ENCODE measurements around the gene MYH9.

MYH9 gene

DNA sequence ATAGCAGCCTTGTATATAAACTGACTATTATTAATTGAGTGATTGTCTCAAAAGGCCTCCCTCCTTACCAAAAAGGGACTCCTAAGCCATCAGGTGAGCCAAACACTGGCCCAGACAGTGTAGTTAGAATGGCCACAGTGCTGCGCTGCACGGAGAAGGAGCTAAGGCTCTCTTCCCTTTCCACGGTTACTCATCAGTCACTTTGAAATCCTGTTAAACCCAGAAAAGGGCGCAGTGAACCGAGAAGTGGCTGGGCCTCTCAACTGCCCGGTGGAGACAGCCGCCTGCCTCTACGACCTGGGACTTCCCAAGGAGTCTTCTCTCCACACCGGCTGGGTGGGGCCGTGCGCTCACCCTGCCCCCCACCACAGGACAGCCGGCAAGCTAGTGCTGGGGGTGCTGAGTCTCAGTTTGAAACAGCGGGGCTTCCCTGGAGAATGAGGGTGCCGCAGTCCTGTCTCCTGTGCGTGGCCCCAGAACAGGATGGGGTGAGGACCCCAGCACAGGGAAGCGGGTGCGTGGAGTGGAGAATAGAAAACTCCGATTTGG lies 1.3 kb downstream of the MYH9 start:
- H3K4me1 Mint-ChIP-seq (ENCODE audit: low read depth in 2 of 2), result peaks cover 44 to 45% of the 10 kb centered on the region in 2 donors
- no peaks in the 10 kb centered on the region for H3K27me3 Mint-ChIP-seq
- peak in 1 of 3 experiments; percentile 39 for DNase-seq
- ATAC-seq (replicated peaks), result no peak
- peak overlapping the region; percentile 95 to 96 for H3K4me3 Mint-ChIP-seq
- peaks cover 59% of the 10 kb centered on the region for H3K36me3 Mint-ChIP-seq (ENCODE audit: insufficient read depth)
- peak overlapping the region; percentile 97 for H3K27ac Mint-ChIP-seq
- no peaks in the 10 kb centered on the region for H3K9me3 Mint-ChIP-seq

DNA sequence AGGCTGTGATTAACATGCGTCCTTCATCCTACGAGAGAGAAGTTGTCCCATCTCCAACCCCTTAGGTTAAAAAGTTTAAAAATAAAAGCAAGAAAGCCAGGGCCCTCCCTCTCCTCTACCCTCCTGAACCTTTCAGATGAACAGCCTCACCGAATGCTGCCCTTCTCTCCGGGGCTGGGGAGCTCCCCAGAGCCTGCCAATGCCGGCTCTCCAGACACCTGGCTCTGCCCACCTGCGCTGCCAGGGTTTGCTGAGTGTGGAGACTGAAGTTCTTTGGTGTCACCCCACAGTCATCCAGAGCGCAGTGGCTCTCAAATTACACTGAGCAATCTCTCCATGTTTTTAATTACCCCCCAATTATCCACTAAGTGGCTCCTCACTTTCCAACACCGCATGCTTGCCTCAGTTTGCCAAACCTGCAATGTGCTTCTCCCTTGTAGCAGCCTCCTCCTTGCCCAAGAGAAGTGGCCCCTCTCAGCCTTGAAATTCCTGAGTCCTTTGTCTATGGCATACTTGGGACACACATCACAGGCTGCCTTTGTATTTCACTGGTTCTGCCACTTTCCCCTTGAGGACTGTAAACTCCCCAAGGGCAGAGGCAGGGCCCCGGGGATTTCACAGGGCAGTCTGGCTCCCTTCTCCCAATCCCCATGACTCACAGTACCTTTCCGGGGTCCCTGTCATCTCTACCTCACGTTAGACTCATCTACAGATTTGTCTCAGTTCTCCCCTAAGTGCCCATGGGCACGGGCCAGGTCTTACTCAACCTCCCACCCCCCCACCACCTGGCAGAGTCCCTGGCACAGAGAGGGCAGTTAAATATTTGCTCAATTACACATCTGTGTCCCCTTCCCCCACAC lies 2.0 kb downstream of the MYH9 start:
- peaks cover 47% of the 10 kb centered on the region in 2 donors for H3K4me1 Mint-ChIP-seq (ENCODE audit: low read depth in 2 of 2)

DNA sequence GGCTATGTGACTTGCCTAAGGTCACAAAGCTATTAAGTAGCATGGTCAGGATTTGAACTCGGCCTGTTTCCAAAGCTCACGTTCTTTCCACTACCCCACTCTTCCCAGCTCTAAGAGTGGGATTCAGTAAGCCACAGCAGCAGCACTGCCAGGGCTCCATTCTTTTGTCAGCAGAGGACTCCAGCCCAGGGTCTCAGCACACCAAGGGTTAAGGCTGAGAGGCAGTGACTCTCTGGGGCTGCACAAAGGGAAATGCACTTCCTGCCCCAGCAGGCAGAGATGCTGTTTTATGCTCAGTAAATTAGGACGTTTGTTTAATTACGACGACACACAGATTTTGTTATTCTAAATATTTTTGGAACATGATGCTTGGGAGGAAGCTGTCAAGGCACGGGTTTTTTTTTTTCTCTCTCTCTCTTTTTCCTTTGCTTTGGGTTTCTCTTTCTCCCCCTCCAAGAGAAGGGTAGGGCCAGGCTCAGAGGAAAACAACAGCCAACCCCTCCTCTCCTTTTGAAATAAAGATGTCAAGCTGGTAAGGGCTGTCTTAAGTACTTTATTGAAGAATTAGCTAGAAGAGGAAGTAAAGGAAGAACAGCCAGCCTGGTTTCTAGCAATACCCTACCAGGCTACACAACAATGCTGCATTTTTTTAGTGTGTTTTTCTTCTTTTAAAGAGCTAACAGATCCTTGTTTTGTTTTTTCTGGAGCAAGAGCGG lies 2.8 kb downstream of the MYH9 start:
- DNase-seq (peak in 1 of 3 experiments; percentile 53), ATAC-seq (replicated peaks) (peak; percentile 11)
- H3K4me1 Mint-ChIP-seq (ENCODE audit: low read depth in 2 of 2), result peaks cover 54 to 55% of the 10 kb centered on the region in 2 donors
- peaks cover 72% of the 10 kb centered on the region for H3K36me3 Mint-ChIP-seq (ENCODE audit: insufficient read depth)
- H3K4me3 Mint-ChIP-seq, result peak overlapping the region; percentile 95 to 96
- H3K27ac Mint-ChIP-seq, result peak overlapping the region; percentile 97
- no peaks in the 10 kb centered on the region for H3K27me3 Mint-ChIP-seq
- H3K9me3 Mint-ChIP-seq, result no peaks in the 10 kb centered on the region

More for the DNA sequence above, 2.0 kb downstream of the MYH9 start:
- H3K27me3 Mint-ChIP-seq, result no peaks in the 10 kb centered on the region
- H3K9me3 Mint-ChIP-seq, result no peaks in the 10 kb centered on the region
- peak overlapping the region; percentile 95 to 96 for H3K4me3 Mint-ChIP-seq
- peaks cover 64% of the 10 kb centered on the region for H3K36me3 Mint-ChIP-seq (ENCODE audit: insufficient read depth)
- ATAC-seq (replicated peaks) (no peak), DNase-seq (no peak)
- H3K27ac Mint-ChIP-seq, result peak overlapping the region; percentile 97

DNA sequence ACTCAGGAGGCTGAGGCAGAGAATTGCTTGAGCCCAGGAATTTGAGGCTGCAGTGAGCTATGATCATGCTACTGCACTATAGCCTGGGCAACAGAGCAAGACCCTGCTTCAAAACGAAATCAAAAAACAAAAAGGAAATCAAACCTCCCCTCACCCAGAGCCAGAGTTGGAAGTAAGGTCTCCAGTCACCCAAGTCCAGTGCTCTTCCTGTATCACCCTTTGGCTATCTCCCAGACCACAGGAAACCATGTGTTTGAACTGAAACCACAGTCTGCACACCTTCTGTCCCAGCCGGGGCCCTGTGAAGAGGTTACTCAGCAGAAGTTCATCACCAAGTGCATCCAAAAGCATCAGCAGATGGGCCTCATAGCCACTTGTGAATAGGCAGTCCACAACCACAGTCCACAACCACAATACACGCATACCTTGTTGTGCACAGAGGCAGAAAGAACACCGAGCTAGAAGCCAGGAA lies 4.6 kb downstream of the MYH9 start:
- peaks cover 83% of the 10 kb centered on the region for H3K36me3 Mint-ChIP-seq (ENCODE audit: insufficient read depth)
- ATAC-seq (replicated peaks), result peak; percentile 51
- DNase-seq, result peak; percentile 71 to 77 (median 73)
- H3K27me3 Mint-ChIP-seq, result no peaks in the 10 kb centered on the region
- H3K4me3 Mint-ChIP-seq, result peak overlapping the region; percentile 95 to 96
- peaks cover 64 to 65% of the 10 kb centered on the region in 2 donors for H3K4me1 Mint-ChIP-seq (ENCODE audit: low read depth in 2 of 2)
- H3K27ac Mint-ChIP-seq, result peak overlapping the region; percentile 97
- H3K9me3 Mint-ChIP-seq, result no peaks in the 10 kb centered on the region

DNA sequence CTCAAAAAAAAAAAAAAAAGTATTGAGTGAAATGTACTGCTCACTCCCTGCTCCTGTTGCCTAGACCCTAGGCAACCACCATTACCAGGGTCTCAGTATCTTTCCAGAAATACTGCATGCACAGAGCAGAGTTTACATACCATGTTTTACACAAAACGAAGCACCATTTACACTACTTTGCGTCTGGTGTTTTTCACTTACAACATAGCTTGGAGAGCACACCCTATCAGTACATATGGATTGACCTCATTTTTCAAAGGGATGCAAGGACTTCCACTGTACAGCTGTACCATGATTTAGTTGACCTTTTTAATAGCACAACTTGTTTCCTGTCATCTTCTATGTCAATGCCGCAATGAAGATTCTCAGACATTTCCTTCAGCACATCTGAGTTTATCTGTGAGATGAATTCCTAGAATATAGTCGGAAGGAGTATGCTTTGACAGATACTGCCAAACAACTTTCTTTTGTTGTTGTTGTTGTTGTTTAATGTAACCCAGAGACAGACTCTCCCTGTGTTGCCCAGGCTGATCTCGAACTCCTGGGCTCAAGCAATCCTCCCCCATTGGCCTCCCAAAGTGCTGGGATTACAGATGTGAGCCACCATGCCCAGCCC lies 6.1 kb downstream of the MYH9 start:
- peak overlapping the region; percentile 97 for H3K27ac Mint-ChIP-seq
- H3K4me3 Mint-ChIP-seq, result peak overlapping the region; percentile 90 to 96
- H3K4me1 Mint-ChIP-seq (ENCODE audit: low read depth in 2 of 2), result peaks cover 77 to 78% of the 10 kb centered on the region in 2 donors
- no peak for DNase-seq
- peaks cover 85% of the 10 kb centered on the region for H3K36me3 Mint-ChIP-seq (ENCODE audit: insufficient read depth)
- no peak for ATAC-seq (replicated peaks)
- H3K27me3 Mint-ChIP-seq, result no peaks in the 10 kb centered on the region
- H3K9me3 Mint-ChIP-seq, result no peaks in the 10 kb centered on the region

DNA sequence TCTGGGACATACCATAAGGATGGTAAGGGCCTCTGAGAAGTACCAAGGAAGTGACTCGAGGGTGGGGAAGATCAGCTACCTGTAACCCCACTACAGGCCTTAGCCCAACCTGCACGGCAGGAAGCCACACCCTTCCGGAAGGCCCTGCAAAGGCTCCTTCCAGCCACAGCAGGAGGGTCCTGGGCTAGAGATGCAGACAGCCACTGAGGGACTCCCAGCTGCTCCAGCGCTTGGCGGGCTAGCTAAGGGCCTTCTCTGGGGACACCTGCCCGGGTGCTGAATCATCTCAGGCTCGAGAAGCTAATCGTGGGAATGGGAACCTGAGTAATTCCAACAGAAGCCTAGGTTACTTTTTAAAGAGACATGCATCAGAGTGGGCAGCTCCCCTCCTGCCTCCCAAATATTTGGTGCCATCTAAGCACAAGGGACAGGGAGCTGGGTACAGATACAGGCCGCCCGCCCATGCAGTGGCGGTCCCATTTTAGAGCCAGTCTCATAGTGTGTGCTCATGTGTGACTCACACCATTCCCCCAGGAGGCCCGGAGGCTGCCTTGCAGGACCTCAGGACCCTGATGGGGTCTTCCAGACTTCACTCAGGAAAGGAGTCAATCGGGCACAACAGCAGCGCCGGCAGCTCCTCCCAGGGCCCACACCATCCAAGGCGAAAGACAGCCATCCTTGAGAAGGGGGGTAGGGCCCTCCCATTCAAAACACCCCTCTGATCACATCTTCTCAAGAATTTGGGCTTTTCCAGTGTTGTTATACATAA lies 8.0 kb downstream of the MYH9 start:
- H3K36me3 Mint-ChIP-seq (ENCODE audit: insufficient read depth), result peaks cover 81% of the 10 kb centered on the region
- H3K9me3 Mint-ChIP-seq, result no peaks in the 10 kb centered on the region
- H3K27me3 Mint-ChIP-seq, result no peaks in the 10 kb centered on the region
- DNase-seq, result no peak
- H3K4me3 Mint-ChIP-seq, result peak overlapping the region; percentile 90 to 96
- peak overlapping the region; percentile 97 to 98 for H3K27ac Mint-ChIP-seq
- peak; percentile 18 for ATAC-seq (replicated peaks)
- peaks cover 73 to 75% of the 10 kb centered on the region in 2 donors for H3K4me1 Mint-ChIP-seq (ENCODE audit: low read depth in 2 of 2)

DNA sequence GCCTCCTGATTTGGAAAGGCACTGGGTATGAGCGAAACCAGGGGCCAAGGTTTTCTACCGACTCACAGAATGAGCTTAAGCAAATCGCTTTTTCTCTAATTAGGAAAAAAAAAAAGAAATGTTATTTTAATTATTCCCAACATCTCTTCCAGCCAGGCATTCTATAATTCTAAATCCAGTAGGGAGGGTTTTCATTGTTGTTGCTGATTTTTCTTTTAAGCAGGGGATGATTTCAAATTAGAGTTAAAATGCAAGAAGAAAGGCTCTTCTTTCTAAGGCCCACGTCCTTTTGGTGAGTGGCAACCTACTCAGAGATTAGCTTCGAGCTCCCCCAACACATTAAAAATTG lies 8.9 kb downstream of the MYH9 start:
- peaks cover 73 to 79% of the 10 kb centered on the region in 2 donors for H3K4me1 Mint-ChIP-seq (ENCODE audit: low read depth in 2 of 2)
- H3K27me3 Mint-ChIP-seq, result no peaks in the 10 kb centered on the region
- ATAC-seq (replicated peaks), result no peak
- H3K9me3 Mint-ChIP-seq, result no peaks in the 10 kb centered on the region
- peaks cover 79% of the 10 kb centered on the region for H3K36me3 Mint-ChIP-seq (ENCODE audit: insufficient read depth)
- DNase-seq, result no peak
- H3K4me3 Mint-ChIP-seq, result peak overlapping the region; percentile 90 to 96
- peak overlapping the region; percentile 97 to 98 for H3K27ac Mint-ChIP-seq

DNA sequence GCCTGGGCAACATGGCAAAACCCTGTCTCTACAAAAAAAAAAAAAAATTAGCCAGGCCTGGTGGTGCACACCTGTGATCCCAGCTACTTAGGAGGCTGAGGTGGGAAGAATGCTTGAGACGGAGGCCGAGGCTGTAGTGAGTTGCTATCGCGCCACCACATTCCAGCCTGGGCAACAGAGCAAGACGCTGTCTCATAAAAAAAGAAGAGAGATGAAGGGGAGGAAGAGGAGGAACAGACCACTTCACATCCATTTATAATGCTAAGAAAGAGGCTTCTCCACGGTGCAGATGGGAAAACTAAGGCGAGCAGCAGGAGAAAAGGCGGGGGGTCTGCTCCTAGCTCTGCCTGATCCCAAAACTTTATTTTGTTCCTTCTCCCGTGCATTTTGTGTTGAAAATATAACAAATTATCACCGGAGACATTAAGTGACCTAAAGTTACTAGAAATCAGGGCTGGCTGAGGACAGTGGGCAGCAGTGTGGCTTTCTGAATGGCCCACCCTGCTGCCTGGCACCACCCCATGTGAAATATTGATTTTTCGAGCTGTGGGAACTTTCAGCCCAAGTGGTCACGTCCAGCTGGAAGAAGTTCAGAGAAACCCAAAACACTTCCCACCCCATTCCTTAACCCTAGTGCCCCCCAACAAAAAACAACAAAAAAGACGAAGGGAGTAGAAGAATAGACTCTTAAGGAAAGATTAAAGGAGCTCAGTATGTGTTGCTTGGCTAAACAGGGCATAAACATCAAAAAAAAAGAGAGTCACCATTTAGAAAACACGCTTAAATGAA lies 9.5 kb downstream of the MYH9 start:
- Mint-ChIP-seq H3K27me3 (no peaks in the 10 kb centered on the region), H3K36me3 (ENCODE audit: insufficient read depth) (peaks cover 79% of the 10 kb centered on the region), H3K27ac (peak overlapping the region; percentile 97 to 98), H3K4me3 (peak overlapping the region; percentile 90 to 96), H3K9me3 (no peaks in the 10 kb centered on the region), H3K4me1 (ENCODE audit: low read depth in 2 of 2) (peaks cover 74 to 82% of the 10 kb centered on the region in 2 donors)
- no peak for ATAC-seq (replicated peaks)
- DNase-seq, result no peak

DNA sequence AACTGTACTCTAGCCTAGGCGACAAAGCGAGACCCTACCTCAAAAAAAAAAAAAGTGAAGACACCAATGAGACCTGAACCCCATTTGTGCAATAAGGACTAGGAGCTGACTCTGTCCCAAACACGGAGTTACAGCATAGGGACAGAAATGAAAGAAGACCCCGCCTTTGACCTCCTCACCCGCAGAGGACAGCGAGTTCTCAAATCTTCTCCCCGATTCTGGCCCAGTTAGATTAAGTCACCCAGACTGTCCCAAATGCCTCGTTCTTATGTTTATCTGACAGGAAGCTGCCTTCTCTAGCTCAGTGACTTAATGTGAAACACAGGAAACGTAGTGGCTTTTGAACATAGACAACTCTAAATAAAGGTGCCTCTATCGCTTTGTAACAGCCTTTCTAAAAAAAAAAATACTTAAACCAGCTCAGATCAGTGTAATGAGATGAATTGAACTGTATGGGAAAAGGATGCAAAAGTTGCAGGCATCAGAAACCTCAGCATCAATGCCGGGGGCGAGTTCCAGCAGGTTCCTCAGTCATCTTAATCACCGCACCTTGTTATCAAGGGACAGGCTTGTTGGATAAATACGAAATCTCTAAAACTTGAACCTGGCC lies 10.6 kb downstream of the MYH9 start:
- Mint-ChIP-seq H3K27me3 (no peaks in the 10 kb centered on the region), H3K27ac (peak overlapping the region; percentile 97 to 98), H3K4me3 (peak overlapping the region; percentile 90 to 96), H3K36me3 (ENCODE audit: insufficient read depth) (peaks cover 86% of the 10 kb centered on the region), H3K4me1 (ENCODE audit: low read depth in 2 of 2) (peaks cover 80 to 86% of the 10 kb centered on the region in 2 donors), H3K9me3 (no peaks in the 10 kb centered on the region)
- ATAC-seq (replicated peaks) (peak; percentile 89), DNase-seq (peak in 2 of 3 experiments; percentile 53)

DNA sequence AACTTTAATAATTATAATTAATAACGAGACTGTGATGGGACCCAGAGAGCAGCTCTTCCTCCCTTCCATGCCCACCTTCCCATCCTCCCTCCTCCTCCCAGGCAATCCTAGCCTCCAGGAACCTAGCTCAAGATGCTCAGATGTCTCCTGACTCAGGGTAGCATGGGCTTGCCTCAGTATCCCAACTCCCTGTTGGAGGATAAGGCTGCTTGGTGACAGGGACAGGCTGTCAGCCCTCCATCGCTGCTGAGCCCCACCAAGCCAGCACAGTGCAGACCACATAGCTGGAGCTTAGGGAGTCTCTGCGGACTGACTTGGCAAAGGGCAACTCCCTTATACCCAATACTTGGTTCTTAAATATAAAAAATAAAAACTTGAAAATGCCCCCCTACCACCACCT lies 11.5 kb downstream of the MYH9 start:
- peaks cover 82 to 84% of the 10 kb centered on the region in 2 donors for H3K4me1 Mint-ChIP-seq (ENCODE audit: low read depth in 2 of 2)
- DNase-seq, result no peak

DNA sequence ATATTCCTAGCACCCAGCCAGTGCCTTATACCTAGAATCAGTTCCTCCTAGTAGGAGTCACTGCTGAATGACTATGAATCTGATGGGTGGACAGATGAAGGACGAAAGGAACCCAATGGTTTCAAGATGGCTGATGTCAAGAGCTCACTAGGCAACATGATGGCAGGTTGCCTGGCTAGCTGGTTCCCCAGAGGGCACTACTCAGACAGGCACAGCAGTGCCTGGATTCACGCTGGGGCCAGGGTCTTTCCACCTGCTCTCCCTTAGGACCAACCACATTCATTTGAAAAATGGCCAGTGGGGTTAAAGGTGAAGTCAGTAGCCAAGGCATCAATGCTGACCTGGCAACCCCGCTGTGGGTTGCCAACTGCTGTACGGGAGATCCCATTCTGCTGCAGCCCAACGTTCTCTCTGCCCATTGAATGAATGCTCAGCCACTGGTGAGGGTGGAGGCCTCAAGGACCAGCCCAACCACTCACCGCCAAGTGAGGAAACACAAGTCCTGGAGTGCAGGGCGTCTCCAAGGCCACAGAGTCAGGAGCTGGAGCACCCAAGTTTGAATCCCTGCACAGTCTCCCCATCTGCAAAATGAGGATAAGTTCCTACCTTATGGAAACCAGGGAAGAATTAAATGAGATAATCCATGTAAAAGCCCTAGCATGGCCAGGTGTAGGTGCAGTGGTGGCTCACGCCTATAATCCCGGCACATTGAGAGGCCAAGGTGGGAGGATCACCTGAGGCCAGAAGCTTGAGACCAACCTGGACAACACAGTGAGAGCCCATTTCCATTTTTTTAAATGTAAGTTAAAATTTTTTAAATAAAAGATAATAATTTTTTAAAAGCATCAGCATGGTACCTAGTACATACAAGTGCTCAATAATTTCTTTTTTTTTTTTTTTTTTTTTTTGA lies 12.4 kb downstream of the MYH9 start:
- Mint-ChIP-seq H3K9me3 (no peaks in the 10 kb centered on the region), H3K36me3 (ENCODE audit: insufficient read depth) (peaks cover 90% of the 10 kb centered on the region), H3K27ac (peak overlapping the region; percentile 94 to 97), H3K27me3 (no peaks in the 10 kb centered on the region), H3K4me3 (peak overlapping the region; percentile 66 to 90), H3K4me1 (ENCODE audit: low read depth in 2 of 2) (peaks cover 87% of the 10 kb centered on the region in 2 donors)
- no peak for ATAC-seq (replicated peaks)
- DNase-seq, result no peak

More for the DNA sequence above, 11.5 kb downstream of the MYH9 start:
- H3K36me3 Mint-ChIP-seq (ENCODE audit: insufficient read depth), result peaks cover 90% of the 10 kb centered on the region
- H3K27ac Mint-ChIP-seq, result peak overlapping the region; percentile 97 to 98
- H3K9me3 Mint-ChIP-seq, result no peaks in the 10 kb centered on the region
- no peak for ATAC-seq (replicated peaks)
- peak overlapping the region; percentile 90 to 96 for H3K4me3 Mint-ChIP-seq
- H3K27me3 Mint-ChIP-seq, result no peaks in the 10 kb centered on the region

All from effector memory CD8-positive, alpha-beta T cell (primary cell).